ENCODE results near the gene TTLL1. TPM values are rescaled to one million over a fixed set of nuclear protein-coding genes. Genes with fewer than 3 reads are reported as not detected.
"Not testable (repeated sequence)": the region's sequence is repeated elsewhere in the genome, so short reads cannot be mapped to it uniquely, and the experiment has no call there.

TTLL1 gene
- total and polyA plus RNA-seq, 2 donors from 2014 or later, result 8.4 to 11.5 TPM

DNA sequence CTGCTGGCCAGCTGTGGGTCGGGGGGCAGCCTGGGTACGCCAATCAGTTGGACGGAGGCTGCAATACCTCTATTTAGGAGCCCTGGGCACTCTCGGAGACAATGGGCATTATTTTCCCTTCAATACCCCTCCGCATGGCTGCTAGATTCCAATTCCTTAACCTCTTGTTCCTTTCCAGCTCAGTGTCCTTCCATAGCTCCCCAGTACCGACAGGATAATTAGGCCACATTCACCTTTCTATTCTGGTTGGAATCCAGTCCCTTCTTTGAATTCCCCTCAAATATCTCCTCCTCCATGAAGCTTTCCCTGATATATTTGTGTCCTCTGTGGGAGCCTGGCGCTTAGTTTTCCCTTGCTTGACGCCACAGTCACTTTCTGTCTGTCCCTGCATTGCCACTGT is 17.1 kb upstream of the TTLL1 start:
- no peak for FAIRE-seq

GRCh38 chr22:43104950-43105349 is 15.8 kb upstream of the TTLL1 start:
- FAIRE-seq; H3K27me3 ChIP-seq (ENCODE audit: control insufficient read depth, insufficient read depth, low read length); H3K27ac ChIP-seq (ENCODE audit: low read depth in 2 of 2, low read length in 2 of 2); H3K9me3 ChIP-seq (ENCODE audit: control insufficient read depth in 2 of 3, insufficient read depth in 1 of 3, low read length in 3 of 3); H3K36me3 ChIP-seq (ENCODE audit: control insufficient read depth in 2 of 3, insufficient read depth in 3 of 3, low read length in 3 of 3); intact Hi-C loops (cut with DNase I); H3K4me1 ChIP-seq (ENCODE audit: control insufficient read depth in 2 of 3, insufficient read depth in 2 of 3, low read depth in 1 of 3, low read length in 3 of 3); DNase-seq; H3K9ac ChIP-seq (ENCODE audit: low read length in 3 of 3); H3K4me3 ChIP-seq (ENCODE audit: low read length in 3 of 3): not testable (repeated sequence)

More for the DNA sequence above, 17.1 kb upstream of the TTLL1 start:
- Histone ChIP-seq H3K27ac (ENCODE audit: low read depth in 2 of 2, low read length in 2 of 2) (no peak overlapping the region), H3K27me3 (ENCODE audit: control insufficient read depth, insufficient read depth, low read length) (peaks cover 5% of the 10 kb centered on the region), H3K4me1 (ENCODE audit: control insufficient read depth in 2 of 3, insufficient read depth in 2 of 3, low read depth in 1 of 3, low read length in 3 of 3) (no peaks in the 10 kb centered on the region), H3K9ac (ENCODE audit: low read length in 3 of 3) (no peak overlapping the region), H3K4me3 (ENCODE audit: low read length in 3 of 3) (no peak overlapping the region), H3K9me3 (ENCODE audit: control insufficient read depth in 2 of 3, insufficient read depth in 1 of 3, low read length in 3 of 3) (no peaks in the 10 kb centered on the region), H3K36me3 (ENCODE audit: control insufficient read depth in 2 of 3, insufficient read depth in 3 of 3, low read length in 3 of 3) (no peaks in the 10 kb centered on the region)
- intact Hi-C loops (cut with DNase I), result no loop called here
- DNase-seq, result no peak
- TF ChIP-seq, protein P1, sequence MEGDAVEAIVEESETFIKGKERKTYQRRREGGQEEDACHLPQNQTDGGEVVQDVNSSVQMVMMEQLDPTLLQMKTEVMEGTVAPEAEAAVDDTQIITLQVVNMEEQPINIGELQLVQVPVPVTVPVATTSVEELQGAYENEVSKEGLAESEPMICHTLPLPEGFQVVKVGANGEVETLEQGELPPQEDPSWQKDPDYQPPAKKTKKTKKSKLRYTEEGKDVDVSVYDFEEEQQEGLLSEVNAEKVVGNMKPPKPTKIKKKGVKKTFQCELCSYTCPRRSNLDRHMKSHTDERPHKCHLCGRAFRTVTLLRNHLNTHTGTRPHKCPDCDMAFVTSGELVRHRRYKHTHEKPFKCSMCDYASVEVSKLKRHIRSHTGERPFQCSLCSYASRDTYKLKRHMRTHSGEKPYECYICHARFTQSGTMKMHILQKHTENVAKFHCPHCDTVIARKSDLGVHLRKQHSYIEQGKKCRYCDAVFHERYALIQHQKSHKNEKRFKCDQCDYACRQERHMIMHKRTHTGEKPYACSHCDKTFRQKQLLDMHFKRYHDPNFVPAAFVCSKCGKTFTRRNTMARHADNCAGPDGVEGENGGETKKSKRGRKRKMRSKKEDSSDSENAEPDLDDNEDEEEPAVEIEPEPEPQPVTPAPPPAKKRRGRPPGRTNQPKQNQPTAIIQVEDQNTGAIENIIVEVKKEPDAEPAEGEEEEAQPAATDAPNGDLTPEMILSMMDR (IDR thresholded peaks at IDR 0.05; ENCODE audit: borderline replicate concordance, extremely low read depth, insufficient read depth), result no peak

DNA sequence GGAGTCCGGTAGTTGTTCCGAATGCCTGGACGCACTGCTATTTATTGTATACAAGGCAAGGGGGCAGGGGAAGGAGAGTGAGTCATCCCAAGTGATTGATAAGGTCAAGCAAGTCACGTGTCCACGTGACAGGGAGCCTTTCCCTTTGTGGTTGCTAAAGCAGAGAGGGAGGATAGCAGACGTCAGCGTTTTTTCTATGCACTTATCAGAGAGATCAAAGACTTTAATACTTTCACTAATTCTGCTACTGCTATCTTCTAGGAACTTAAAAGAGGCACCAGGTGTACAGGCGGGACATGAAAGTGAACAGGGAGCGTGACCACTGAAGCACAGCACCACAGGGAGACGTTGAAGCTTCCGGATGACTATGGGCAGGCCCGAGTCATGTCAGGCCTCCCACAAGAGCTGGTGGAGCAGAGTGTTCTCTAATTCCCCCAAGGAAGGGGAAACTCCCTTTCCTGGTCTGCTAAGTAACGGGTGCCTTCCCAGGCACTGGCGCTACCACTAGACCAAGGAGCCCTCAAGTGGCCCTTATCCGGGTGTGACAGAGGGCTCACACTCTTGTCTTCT is 14.9 kb upstream of the TTLL1 start:
- H3K4me1 ChIP-seq (ENCODE audit: control insufficient read depth in 2 of 3, insufficient read depth in 2 of 3, low read depth in 1 of 3, low read length in 3 of 3); H3K36me3 ChIP-seq (ENCODE audit: control insufficient read depth in 2 of 3, insufficient read depth in 3 of 3, low read length in 3 of 3); H3K27me3 ChIP-seq (ENCODE audit: control insufficient read depth, insufficient read depth, low read length); H3K4me3 ChIP-seq (ENCODE audit: low read length in 3 of 3); H3K9ac ChIP-seq (ENCODE audit: low read length in 3 of 3); FAIRE-seq; H3K9me3 ChIP-seq (ENCODE audit: control insufficient read depth in 2 of 3, insufficient read depth in 1 of 3, low read length in 3 of 3); intact Hi-C loops (cut with DNase I); H3K27ac ChIP-seq (ENCODE audit: low read depth in 2 of 2, low read length in 2 of 2): not testable (repeated sequence)
- DNase-seq, result peak in 3 of 5 donors; percentile 37 to 64 (median 62)

GRCh38 chr22:43101306-43101705 is 12.1 kb upstream of the TTLL1 start:
- Histone ChIP-seq H3K36me3 (ENCODE audit: control insufficient read depth in 2 of 3, insufficient read depth in 3 of 3, low read length in 3 of 3) (no peaks in the 10 kb centered on the region), H3K9ac (ENCODE audit: low read length in 3 of 3) (no peak overlapping the region), H3K4me1 (ENCODE audit: control insufficient read depth in 2 of 3, insufficient read depth in 2 of 3, low read depth in 1 of 3, low read length in 3 of 3) (no peaks in the 10 kb centered on the region), H3K27me3 (ENCODE audit: control insufficient read depth, insufficient read depth, low read length) (no peaks in the 10 kb centered on the region), H3K27ac (ENCODE audit: low read depth in 2 of 2, low read length in 2 of 2) (no peak overlapping the region), H3K9me3 (ENCODE audit: control insufficient read depth in 2 of 3, insufficient read depth in 1 of 3, low read length in 3 of 3) (no peaks in the 10 kb centered on the region), H3K4me3 (ENCODE audit: low read length in 3 of 3) (no peak overlapping the region)
- FAIRE-seq (no peak), DNase-seq (no peak)
- intact Hi-C loops (cut with DNase I), result no loop called here
- TF ChIP-seq, protein P1 (IDR thresholded peaks at IDR 0.05; ENCODE audit: borderline replicate concordance, extremely low read depth, insufficient read depth), result no peak
